Measurements from ENCODE around the gene TAP2. TPM values are rescaled to one million over a fixed set of nuclear protein-coding genes. Genes with fewer than 3 reads are reported as not detected.
A peak's percentile ranks its signal among the peaks of the same experiment; 100 is the strongest.

The TAP2 gene
- total and polyA plus RNA-seq, 10 of the 15 experiments (the other 5 are each of a cell fraction or from before 2014, with no cell fraction given): 5.3 to 77.2 (median 35.3) TPM

DNA sequence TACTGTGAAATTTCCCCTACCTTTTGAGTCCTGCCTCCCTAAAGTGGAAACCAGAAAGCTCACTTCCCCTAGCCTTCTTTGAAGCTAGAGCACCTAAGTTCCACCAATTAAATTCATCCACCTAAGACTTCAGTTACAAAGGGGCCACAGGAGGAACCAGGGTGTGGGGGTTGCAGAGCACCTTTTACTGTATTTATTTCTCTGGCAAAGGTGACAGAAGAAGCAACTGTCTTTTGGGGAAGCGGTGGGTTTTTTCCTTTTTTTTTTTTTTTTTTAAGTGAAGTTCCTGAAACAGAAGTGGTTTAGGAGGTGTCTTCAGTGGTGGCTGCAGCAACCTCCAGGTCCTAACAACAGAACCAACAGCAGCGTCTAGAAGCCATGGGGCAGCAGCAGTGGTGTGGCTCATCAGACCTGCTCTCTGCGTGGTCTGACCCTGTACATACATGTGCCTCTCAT, 28.5 kb upstream of the TAP2 start:
- SMC1A ChIA-PET (ENCODE audit: uncharacterized antibody, unreplicated experiment): interaction anchor here (0.6 to 6.7 kb wide), 30 partner anchors 10 to 452 kb away, joined by 3 to 226 read pairs (median 9); partner anchors contain the start of genes HLA-DMA, PSMB8, PSMB9 and TAP1
- peaks cover 23% of the 10 kb centered on the region for H3K4me1 ChIP-seq (ENCODE audit: control insufficient read depth, insufficient read depth, low read length)
- RAD21 ChIA-PET (ENCODE audit: unreplicated experiment): interaction anchor here (0.7 to 7.2 kb wide), 15 partner anchors 11 to 456 kb away, joined by 3 to 236 read pairs (median 15); partner anchors contain the start of genes PSMB8, PSMB9, TAP1 and TAP2
- H2AFZ ChIP-seq (ENCODE audit: control insufficient read depth, low read depth, low read length): peak overlapping the region; percentile 75
- no peaks in the 10 kb centered on the region for H3K9me3 ChIP-seq (replicated peaks; ENCODE audit: control insufficient read depth, insufficient read depth, low read length)
- no peaks in the 10 kb centered on the region for H3K27me3 ChIP-seq (replicated peaks in 1 of 2; ENCODE audit: control insufficient read depth in 2 of 2, insufficient read depth in 2 of 2, low read length in 1 of 2)
- H3K4me2 ChIP-seq (ENCODE audit: control insufficient read depth, insufficient read depth): peak overlapping the region; percentile 78
- POLR2A ChIA-PET: interaction anchor here (0.5 to 4.1 kb wide), 16 partner anchors 7 to 431 kb away, joined by 3 to 56 read pairs (median 5); partner anchors contain the start of genes PSMB8, PSMB9, TAP1 and TAP2
- 0% methylated on average over 3 of the region's 3 CpGs for WGBS (ENCODE audit: insufficient coverage, insufficient replicate concordance, low lambda C conversion rate, missing lambda C conversion rate)
- H3K4me3 ChIP-seq: no peak overlapping the region
- no peaks in the 10 kb centered on the region for H3K36me3 ChIP-seq (ENCODE audit: control insufficient read depth in 2 of 2, insufficient read depth in 2 of 2, low read length in 1 of 2)
- H3K79me2 ChIP-seq (ENCODE audit: control insufficient read depth, insufficient read depth, low read length): no peaks in the 10 kb centered on the region
- TF ChIP-seq JUND (IDR thresholded peaks at IDR 0.05; ENCODE audit: low read depth, low read length) (no peak), MXI1 (IDR thresholded peaks at IDR 0.05; ENCODE audit: low read depth, low read length) (0 out of 2 replicates have a peak, but pooled peaks have one; percentile 35), NFYB (IDR thresholded peaks at IDR 0.05; ENCODE audit: insufficient read depth, low read depth, low read length) (0 out of 2 replicates have a peak, but pooled peaks have one; percentile 19), WRNIP1 (IDR thresholded peaks at IDR 0.05; ENCODE audit: borderline replicate concordance, low read depth, low read length) (no peak), MTA3 (IDR thresholded peaks at IDR 0.05; ENCODE audit: borderline replicate concordance, low read length) (peak; percentile 69; the same call in 1 of the 2 replicates), EED (IDR thresholded peaks at IDR 0.05; ENCODE audit: low read depth) (0 out of 2 replicates have a peak, but pooled peaks have one; percentile 18), SPI1 (IDR thresholded peaks at IDR 0.05; ENCODE audit: borderline replicate concordance, insufficient read depth, low read depth, low read length) (peak; percentile 66; the same call in 1 of the 2 replicates), CREM (IDR thresholded peaks at IDR 0.05; ENCODE audit: low read depth) (no peak), NBN (IDR thresholded peaks at IDR 0.05) (0 out of 2 replicates have a peak, but pooled peaks have one; percentile 29), ZNF384 (IDR thresholded peaks at IDR 0.05; ENCODE audit: borderline replicate concordance, low read depth, low read length) (peak; percentile 50; the same call in 1 of the 2 replicates), RUNX3 (IDR thresholded peaks at IDR 0.05; ENCODE audit: low read length) (peak; percentile 27; the same call in 1 of the 2 replicates)
- TF ChIP-seq, protein P1, sequence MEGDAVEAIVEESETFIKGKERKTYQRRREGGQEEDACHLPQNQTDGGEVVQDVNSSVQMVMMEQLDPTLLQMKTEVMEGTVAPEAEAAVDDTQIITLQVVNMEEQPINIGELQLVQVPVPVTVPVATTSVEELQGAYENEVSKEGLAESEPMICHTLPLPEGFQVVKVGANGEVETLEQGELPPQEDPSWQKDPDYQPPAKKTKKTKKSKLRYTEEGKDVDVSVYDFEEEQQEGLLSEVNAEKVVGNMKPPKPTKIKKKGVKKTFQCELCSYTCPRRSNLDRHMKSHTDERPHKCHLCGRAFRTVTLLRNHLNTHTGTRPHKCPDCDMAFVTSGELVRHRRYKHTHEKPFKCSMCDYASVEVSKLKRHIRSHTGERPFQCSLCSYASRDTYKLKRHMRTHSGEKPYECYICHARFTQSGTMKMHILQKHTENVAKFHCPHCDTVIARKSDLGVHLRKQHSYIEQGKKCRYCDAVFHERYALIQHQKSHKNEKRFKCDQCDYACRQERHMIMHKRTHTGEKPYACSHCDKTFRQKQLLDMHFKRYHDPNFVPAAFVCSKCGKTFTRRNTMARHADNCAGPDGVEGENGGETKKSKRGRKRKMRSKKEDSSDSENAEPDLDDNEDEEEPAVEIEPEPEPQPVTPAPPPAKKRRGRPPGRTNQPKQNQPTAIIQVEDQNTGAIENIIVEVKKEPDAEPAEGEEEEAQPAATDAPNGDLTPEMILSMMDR (IDR thresholded peaks at IDR 0.05 in 2 of 3, conservative IDR thresholded peaks at IDR 0.05 in 1 of 3; ENCODE audit: control insufficient read depth in 2 of 3, extremely low read depth in 1 of 3, insufficient read depth in 1 of 3, low read depth in 3 of 3, low read length in 3 of 3): no peak
- TF ChIP-seq, protein P2, sequence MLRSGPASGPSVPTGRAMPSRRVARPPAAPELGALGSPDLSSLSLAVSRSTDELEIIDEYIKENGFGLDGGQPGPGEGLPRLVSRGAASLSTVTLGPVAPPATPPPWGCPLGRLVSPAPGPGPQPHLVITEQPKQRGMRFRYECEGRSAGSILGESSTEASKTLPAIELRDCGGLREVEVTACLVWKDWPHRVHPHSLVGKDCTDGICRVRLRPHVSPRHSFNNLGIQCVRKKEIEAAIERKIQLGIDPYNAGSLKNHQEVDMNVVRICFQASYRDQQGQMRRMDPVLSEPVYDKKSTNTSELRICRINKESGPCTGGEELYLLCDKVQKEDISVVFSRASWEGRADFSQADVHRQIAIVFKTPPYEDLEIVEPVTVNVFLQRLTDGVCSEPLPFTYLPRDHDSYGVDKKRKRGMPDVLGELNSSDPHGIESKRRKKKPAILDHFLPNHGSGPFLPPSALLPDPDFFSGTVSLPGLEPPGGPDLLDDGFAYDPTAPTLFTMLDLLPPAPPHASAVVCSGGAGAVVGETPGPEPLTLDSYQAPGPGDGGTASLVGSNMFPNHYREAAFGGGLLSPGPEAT (IDR thresholded peaks at IDR 0.05; ENCODE audit: low read depth): 0 out of 2 replicates have a peak, but pooled peaks have one; percentile 15
- BruUV-seq (replicated peaks): no TSS peak
- peak overlapping the region; percentile 71 for H3K9ac ChIP-seq (ENCODE audit: control insufficient read depth, insufficient read depth, low read length)
- CTCF ChIA-PET: interaction anchor here (0.6 to 6.6 kb wide), 31 partner anchors 8 to 622 kb away, joined by 3 to 311 read pairs (median 13); partner anchors contain the start of genes BRD2, HLA-DMA, PSMB8 and PSMB9
- intact Hi-C loops (cut with micrococcal nuclease; ENCODE audit: unreplicated experiment) (loop anchor here (5.0 kb wide), 4 partner anchors 40 to 455 kb away; partner anchors contain the start of gene HLA-DRA), in situ Hi-C loops (cut with MboI) (loop anchor here (5.0 kb wide), 1 partner anchor 455 kb away; no protein-coding TSS in a partner anchor)
- FAIRE-seq (peak; percentile 47), DNase-seq (ENCODE audit: low read depth, low spot score) (no peak), ATAC-seq (peak; percentile 84)
- H4K20me1 ChIP-seq (ENCODE audit: control insufficient read depth, insufficient read depth): no peaks in the 10 kb centered on the region
- H3K27ac ChIP-seq (ENCODE audit: control insufficient read depth, insufficient read depth): peak overlapping the region; percentile 73

Measured in GM12878 (cell line).